ENCODE results near the gene PPIL6.

DNA sequence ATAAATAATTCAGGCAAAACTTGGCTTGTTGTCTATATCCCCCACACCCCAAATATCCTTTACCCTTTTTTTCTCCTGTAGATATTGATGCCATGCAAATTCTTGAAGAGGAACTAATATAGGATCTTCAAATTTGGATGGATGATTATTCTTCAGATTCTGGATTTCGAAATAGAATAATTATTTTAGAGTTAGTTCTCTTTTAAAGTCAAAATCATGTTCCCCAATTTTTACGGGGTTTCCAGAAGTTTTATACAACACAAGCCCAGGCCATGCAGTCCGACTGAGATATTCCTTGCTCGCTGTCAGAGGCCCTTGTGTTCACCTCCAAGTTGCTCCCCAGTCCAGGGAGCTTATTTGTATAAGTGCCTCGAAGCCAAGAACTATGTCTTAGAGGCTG, 4.4 kb downstream of the PPIL6 start:
- TF ChIP-seq, protein P1, sequence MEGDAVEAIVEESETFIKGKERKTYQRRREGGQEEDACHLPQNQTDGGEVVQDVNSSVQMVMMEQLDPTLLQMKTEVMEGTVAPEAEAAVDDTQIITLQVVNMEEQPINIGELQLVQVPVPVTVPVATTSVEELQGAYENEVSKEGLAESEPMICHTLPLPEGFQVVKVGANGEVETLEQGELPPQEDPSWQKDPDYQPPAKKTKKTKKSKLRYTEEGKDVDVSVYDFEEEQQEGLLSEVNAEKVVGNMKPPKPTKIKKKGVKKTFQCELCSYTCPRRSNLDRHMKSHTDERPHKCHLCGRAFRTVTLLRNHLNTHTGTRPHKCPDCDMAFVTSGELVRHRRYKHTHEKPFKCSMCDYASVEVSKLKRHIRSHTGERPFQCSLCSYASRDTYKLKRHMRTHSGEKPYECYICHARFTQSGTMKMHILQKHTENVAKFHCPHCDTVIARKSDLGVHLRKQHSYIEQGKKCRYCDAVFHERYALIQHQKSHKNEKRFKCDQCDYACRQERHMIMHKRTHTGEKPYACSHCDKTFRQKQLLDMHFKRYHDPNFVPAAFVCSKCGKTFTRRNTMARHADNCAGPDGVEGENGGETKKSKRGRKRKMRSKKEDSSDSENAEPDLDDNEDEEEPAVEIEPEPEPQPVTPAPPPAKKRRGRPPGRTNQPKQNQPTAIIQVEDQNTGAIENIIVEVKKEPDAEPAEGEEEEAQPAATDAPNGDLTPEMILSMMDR (conservative IDR thresholded peaks at IDR 0.05; ENCODE audit: low read depth in 2 of 2) = no peak
- TF ChIP-seq EZH2phosphoT487 (IDR thresholded peaks at IDR 0.05; ENCODE audit: unreplicated experiment) (no peak), EZH2 (IDR thresholded peaks at IDR 0.05; ENCODE audit: low read depth, unreplicated experiment) (no peak), CREB1 (CRISPR knock-in tag; IDR thresholded peaks at IDR 0.05; ENCODE audit: low read depth) (no peak), POLR2AphosphoS5 (IDR thresholded peaks at IDR 0.05; ENCODE audit: low read depth) (no peak), JUNB (IDR thresholded peaks at IDR 0.05; ENCODE audit: unreplicated experiment) (no peak)
- TF ChIP-seq, protein P2, sequence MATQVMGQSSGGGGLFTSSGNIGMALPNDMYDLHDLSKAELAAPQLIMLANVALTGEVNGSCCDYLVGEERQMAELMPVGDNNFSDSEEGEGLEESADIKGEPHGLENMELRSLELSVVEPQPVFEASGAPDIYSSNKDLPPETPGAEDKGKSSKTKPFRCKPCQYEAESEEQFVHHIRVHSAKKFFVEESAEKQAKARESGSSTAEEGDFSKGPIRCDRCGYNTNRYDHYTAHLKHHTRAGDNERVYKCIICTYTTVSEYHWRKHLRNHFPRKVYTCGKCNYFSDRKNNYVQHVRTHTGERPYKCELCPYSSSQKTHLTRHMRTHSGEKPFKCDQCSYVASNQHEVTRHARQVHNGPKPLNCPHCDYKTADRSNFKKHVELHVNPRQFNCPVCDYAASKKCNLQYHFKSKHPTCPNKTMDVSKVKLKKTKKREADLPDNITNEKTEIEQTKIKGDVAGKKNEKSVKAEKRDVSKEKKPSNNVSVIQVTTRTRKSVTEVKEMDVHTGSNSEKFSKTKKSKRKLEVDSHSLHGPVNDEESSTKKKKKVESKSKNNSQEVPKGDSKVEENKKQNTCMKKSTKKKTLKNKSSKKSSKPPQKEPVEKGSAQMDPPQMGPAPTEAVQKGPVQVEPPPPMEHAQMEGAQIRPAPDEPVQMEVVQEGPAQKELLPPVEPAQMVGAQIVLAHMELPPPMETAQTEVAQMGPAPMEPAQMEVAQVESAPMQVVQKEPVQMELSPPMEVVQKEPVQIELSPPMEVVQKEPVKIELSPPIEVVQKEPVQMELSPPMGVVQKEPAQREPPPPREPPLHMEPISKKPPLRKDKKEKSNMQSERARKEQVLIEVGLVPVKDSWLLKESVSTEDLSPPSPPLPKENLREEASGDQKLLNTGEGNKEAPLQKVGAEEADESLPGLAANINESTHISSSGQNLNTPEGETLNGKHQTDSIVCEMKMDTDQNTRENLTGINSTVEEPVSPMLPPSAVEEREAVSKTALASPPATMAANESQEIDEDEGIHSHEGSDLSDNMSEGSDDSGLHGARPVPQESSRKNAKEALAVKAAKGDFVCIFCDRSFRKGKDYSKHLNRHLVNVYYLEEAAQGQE (IDR thresholded peaks at IDR 0.05; ENCODE audit: unreplicated experiment) = no peak
